HCT116 (cell line): Measurements from ENCODE around the gene DUSP18. TPM values are rescaled to one million over a fixed set of nuclear protein-coding genes. Genes with fewer than 3 reads are reported as not detected.
"Not testable (repeated sequence)": the region's sequence is repeated elsewhere in the genome, so short reads cannot be mapped to it uniquely, and the experiment has no call there.

Source experiments
- ATAC-seq: fragments of 200-7000 bp; cut with Tn5 transposase; 2 replicates; pipeline ENCODE4 v1.9.1; 2020; ENCODE audit warnings: mild to moderate bottlenecking, moderate library complexity
- BruUV-seq: library from RNA; stranded (reverse); fragments of 400-500 nt; replicated peaks from 2 replicates; lab custom pipeline; 2021; lab: Mats Ljungman, UMichigan
- CTCF ChIA-PET: fragments of 300-600 bp; sonication (Branson Sonifier 250); formaldehyde crosslinking; loops from one replicate; lab custom pipeline; 2021; ENCODE audit warnings: antibody characterized with exemption; lab: Charles Lee
- POLR2A ChIA-PET: fragments of 300-600, 350-600 bp; sonication (Branson Sonifier 250); formaldehyde crosslinking; loops from one replicate; lab custom pipeline; 2021; ENCODE audit warnings: antibody characterized with exemption; lab: Charles Lee
- RAD21 ChIA-PET, 2 experiments: fragments of 300-600 bp; sonication (Branson Sonifier 250); formaldehyde crosslinking; loops; one replicate each; lab custom pipeline; 2023; ENCODE audit warnings: low total read pairs in 2 of 2; ENCODE audit not compliant: uncharacterized antibody in 2 of 2, unreplicated experiment in 2 of 2, low non-redundant PET in 1 of 2; lab: Charles Lee
- DNase-seq: peaks from one replicate; pipeline ENCODE4 v3.0.0-alpha.2; 2010; ENCODE audit warnings: low read depth, low spot score
- H2AFZ ChIP-seq: fragments of 200-600 bp; shearing (Covaris generic), sonication (generic); 2 replicates; pipeline ENCODE4 v1.6.1; 2017; ENCODE audit warnings: low read depth, mixed run types, mixed read lengths, antibody characterized with exemption, low read length; ENCODE audit not compliant: poor library complexity, severe bottlenecking
- H3K27ac ChIP-seq: 2 replicates; pipeline ENCODE4 v1.5.1; 2012; ENCODE audit warnings: low read depth, low read length
- H3K27me3 ChIP-seq: fragments of 200-600 bp; sonication (generic); 2 replicates; pipeline ENCODE4 v1.6.1; 2016; ENCODE audit warnings: mixed run types, low read length, mixed read lengths; ENCODE audit not compliant: insufficient read depth
- H3K36me3 ChIP-seq, 2 experiments: fragments of 200-500 bp in 1 of 2; fragments of 200-600 bp in 1 of 2; sonication (Bioruptor generic) in 1 of 2; sonication (generic) in 1 of 2; 2 replicates each; pipeline versions ENCODE4 v1.5.1 to v1.6.1; 2014 to 2016; ENCODE audit warnings: low read length in 2 of 2, inconsistent platforms in 1 of 2, mixed read lengths in 1 of 2, mixed run types in 1 of 2; ENCODE audit not compliant: insufficient read depth in 2 of 2, control insufficient read depth in 1 of 2
- H3K4me1 ChIP-seq, 2 experiments: fragments of 200-600 bp in 1 of 2; sonication (generic) in 1 of 2; 2 replicates each; pipeline versions ENCODE4 v1.5.1 to v1.6.1; 2012 to 2017; ENCODE audit warnings: low read length in 2 of 2, inconsistent platforms in 1 of 2, mild to moderate bottlenecking in 1 of 2, mixed read lengths in 1 of 2, mixed run types in 1 of 2, moderate library complexity in 1 of 2; ENCODE audit not compliant: insufficient read depth in 2 of 2, control insufficient read depth in 1 of 2
- H3K4me2 ChIP-seq: fragments of 200-600 bp; sonication (generic); 2 replicates; pipeline ENCODE4 v1.6.1; 2017; ENCODE audit warnings: mixed run types, low read length, mixed read lengths
- H3K4me3 ChIP-seq, 2 experiments: fragments of 200-600 bp in 1 of 2; sonication (generic) in 1 of 2; replicated peaks in 1 of 2; 2 replicates each; pipeline ENCODE4 v1.5.1; 2011 to 2016; ENCODE audit warnings: low read length in 2 of 2, control low read depth in 1 of 2, low read depth in 1 of 2, mild to moderate bottlenecking in 1 of 2, mixed read lengths in 1 of 2, mixed run types in 1 of 2
- H3K79me2 ChIP-seq: fragments of 200-600 bp; sonication (generic); 2 replicates; pipeline ENCODE4 v1.6.1; 2017; ENCODE audit warnings: mild to moderate bottlenecking, mixed run types, low read length, moderate library complexity, mixed read lengths; ENCODE audit not compliant: insufficient read depth
- H3K9ac ChIP-seq: fragments of 200-600 bp; sonication (generic); 2 replicates; pipeline ENCODE4 v1.6.1; 2016; ENCODE audit warnings: low read length, mixed read lengths
- H3K9me2 ChIP-seq: fragments of 200-600 bp; sonication (generic), shearing (Covaris generic); 2 replicates; pipeline ENCODE4 v1.6.1; 2017; ENCODE audit warnings: mixed run types, mild to moderate bottlenecking, moderate library complexity; ENCODE audit not compliant: insufficient read depth
- H3K9me3 ChIP-seq, 2 experiments: fragments of 200-500 bp in 1 of 2; fragments of 200-600 bp in 1 of 2; sonication (Bioruptor generic) in 1 of 2; sonication (generic) in 1 of 2; 2 replicates each; pipeline ENCODE4 v1.6.1; 2014 to 2017; ENCODE audit warnings: low read length in 2 of 2, mixed read lengths in 2 of 2, inconsistent platforms in 1 of 2, low read depth in 1 of 2, mild to moderate bottlenecking in 1 of 2, mixed run types in 1 of 2, moderate library complexity in 1 of 2; ENCODE audit not compliant: control insufficient read depth in 1 of 2, insufficient read depth in 1 of 2
- H4K20me1 ChIP-seq: fragments of 200-600 bp; sonication (generic), shearing (Covaris generic); 2 replicates; pipeline ENCODE4 v1.6.1; 2017; ENCODE audit warnings: mixed run types, mild to moderate bottlenecking, moderate library complexity; ENCODE audit not compliant: insufficient read depth
- CBX3 ChIP-seq: IDR thresholded peaks from 2 replicates; pipeline ENCODE4 v1.6.1; 2012; ENCODE audit warnings: low read depth
- TCF7L2 ChIP-seq: IDR thresholded peaks from 2 replicates; pipeline ENCODE4 v1.7.0; 2011; ENCODE audit warnings: borderline replicate concordance, inconsistent platforms; ENCODE audit not compliant: insufficient read depth, insufficient read length; ENCODE audit errors: extremely low read depth
- intact Hi-C: fragments of 100-400 bp; cut with micrococcal nuclease; formaldehyde crosslinking; loops from 2 replicates; pipeline ENCODE4 v1.10.0; 2022
- total RNA-seq: library from RNA; stranded (reverse); gene quantifications from one replicate; pipeline ENCODE4 v1.2.1, GENCODE V29; 2021; ENCODE audit not compliant: unreplicated experiment

The DUSP18 gene
- total RNA-seq, 1 experiment from 2014 or later = 9.7 TPM

DNA sequence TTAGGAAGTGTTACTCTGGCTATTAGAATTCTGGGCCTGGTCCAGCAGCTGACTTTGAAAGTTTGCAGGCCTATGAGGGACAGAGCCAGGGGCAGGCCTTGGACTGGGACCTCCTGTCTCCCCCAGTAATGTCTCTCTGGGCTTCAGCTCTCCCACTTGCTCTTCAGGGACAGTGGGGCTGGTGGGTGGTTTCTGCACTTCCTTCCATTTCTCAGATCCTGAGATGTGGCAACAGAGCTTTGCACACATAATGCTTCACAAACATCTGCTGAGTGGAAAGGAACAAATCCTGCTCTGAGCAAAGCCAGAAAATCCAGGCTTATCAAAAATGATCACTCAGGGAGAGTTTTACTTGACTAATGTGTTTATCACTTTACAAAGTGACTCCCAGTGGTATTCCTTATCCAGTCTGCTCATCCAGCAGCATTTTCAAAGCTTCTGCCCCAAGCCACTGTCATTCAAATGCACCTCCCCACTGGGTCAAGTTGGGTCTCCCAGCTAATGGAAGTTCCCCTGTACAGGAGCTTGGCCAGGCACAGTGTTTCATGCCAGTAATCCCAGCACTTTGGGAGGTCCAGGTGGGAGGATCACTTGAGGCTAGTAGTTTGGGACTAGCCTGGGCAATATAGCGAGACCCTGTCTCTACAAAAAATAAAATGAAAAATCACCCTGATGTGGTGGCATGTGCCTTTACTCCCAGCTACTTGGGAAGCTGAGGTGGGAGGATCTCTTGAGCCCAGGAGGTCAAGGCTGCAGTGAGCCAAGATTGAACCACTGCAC, 13.5 kb upstream of the DUSP18 start:
- Histone ChIP-seq H2AFZ (no peak overlapping the region), H3K36me3 (no peaks in the 10 kb centered on the region), H3K9ac (no peak overlapping the region), H3K4me1 (no peaks in the 10 kb centered on the region; a peak in 1 of 4 replicates), H3K9me2 (no peaks in the 10 kb centered on the region), H3K4me3 (no peak overlapping the region), H3K27me3 (no peaks in the 10 kb centered on the region), H4K20me1 (no peaks in the 10 kb centered on the region), H3K79me2 (no peaks in the 10 kb centered on the region), H3K27ac (no peak overlapping the region), H3K9me3 (no peaks in the 10 kb centered on the region), H3K4me2 (no peak overlapping the region)
- CTCF ChIA-PET = no interaction called here
- no TSS peak for BruUV-seq
- POLR2A ChIA-PET = no interaction called here
- DNase-seq = no peak
- no peak for ATAC-seq
- RAD21 ChIA-PET = no interaction called here
- TF ChIP-seq TCF7L2 (no peak), CBX3 (no peak)
- intact Hi-C loops = no loop called here

DNA sequence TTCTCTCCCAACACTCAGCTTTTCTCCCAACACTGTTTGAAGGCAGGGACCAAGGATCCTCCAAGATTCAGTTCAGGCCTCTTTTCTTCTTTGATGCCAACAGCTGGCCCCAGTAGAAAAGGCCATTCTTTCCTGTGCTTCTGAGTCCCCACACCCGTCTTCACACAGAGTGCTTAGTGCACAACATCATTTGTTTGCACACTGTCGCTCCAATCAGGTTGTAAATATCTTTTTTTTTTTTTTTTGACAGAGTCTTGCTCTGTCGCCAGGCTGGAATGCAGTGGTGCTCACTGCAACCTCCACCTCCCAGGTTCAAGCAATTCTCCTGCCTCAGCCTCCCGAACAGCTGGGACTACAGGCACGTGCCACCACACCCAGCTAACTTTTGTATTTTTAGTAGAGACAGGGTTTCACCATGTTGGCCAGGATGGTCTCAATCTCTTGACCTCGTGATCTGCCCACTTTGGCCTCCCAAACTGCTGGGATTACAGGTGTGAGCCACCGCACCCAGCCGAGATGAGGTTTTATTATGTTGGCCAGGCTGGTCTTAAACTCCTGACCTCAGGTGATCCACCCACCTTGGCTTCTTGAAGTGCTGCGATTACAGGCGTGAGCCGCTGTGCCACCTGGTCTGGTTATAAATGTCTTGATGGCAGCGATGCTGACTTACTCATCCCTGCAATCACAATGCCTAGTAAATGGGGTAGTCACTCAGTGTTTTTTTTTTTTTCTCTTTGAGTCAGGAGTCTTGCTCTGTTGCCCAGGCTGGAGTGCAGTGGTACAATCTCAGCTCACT, 12.4 kb upstream of the DUSP18 start:
- H3K4me3 ChIP-seq, DNase-seq, H3K9me2 ChIP-seq, RAD21 ChIA-PET, ATAC-seq, H3K9me3 ChIP-seq, intact Hi-C loops, BruUV-seq, H3K27me3 ChIP-seq, H2AFZ ChIP-seq, H3K4me1 ChIP-seq, H3K4me2 ChIP-seq, H3K27ac ChIP-seq, H4K20me1 ChIP-seq, H3K36me3 ChIP-seq, H3K9ac ChIP-seq, H3K79me2 ChIP-seq: not testable (repeated sequence)
- POLR2A ChIA-PET = interaction anchor here (1.1 kb wide), 1 partner anchor 21 kb away, joined by 3 read pairs; no protein-coding TSS in a partner anchor
- CTCF ChIA-PET = interaction anchor here (1.5 kb wide), 1 partner anchor 30 kb away, joined by 3 read pairs; no protein-coding TSS in a partner anchor

DNA sequence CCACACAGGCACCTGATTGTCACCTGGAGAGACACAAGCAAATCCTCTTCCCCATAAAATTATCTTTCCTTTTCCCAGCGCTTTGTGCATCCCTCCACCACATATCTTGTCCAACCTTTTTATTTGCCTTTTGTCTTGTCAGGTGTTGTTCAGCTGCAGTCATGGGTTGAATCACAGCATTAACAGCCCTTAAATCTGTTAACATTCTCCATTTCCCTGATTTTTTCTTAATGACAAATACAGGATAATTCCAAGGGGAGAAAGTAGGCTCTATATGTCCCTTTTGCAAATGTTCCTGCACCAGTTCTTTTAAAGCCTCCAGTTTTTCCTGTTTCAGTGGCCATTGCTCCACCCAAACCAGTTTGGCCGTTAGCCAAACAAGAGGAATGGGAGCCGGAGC, 8.9 kb upstream of the DUSP18 start:
- H3K9ac ChIP-seq, POLR2A ChIA-PET, H3K4me1 ChIP-seq, RAD21 ChIA-PET, H3K4me3 ChIP-seq, H3K9me3 ChIP-seq, H3K27me3 ChIP-seq, DNase-seq, H3K9me2 ChIP-seq, H3K4me2 ChIP-seq, H4K20me1 ChIP-seq, intact Hi-C loops, BruUV-seq, H2AFZ ChIP-seq, H3K36me3 ChIP-seq, CTCF ChIA-PET, H3K79me2 ChIP-seq, H3K27ac ChIP-seq, ATAC-seq: not testable (repeated sequence)
